Adrenal gland (tissue), 12 donors: ENCODE results near the gene TINAGL1. TPM values are rescaled to one million over a fixed set of nuclear protein-coding genes. Genes with fewer than 3 reads are reported as not detected.

Experiments
- DNase-seq, 7 donors: peaks; one replicate each; pipeline ENCODE4 v3.0.0-alpha.2; 2019 to 2020
- H3K27ac ChIP-seq, 5 donors: fragments of 200-600 bp; sonication (generic) in 4 of 5; 1 replicate in 3 of 5; 2 replicates in 2 of 5; pipeline versions ENCODE4 v1.5.1 to v1.8.0; 2016 to 2020; ENCODE audit warnings: mild to moderate bottlenecking in 1 of 5
- H3K27me3 ChIP-seq: fragments of 200-600 bp; 2 replicates; pipeline ENCODE4 v1.8.0; 2021
- H3K36me3 ChIP-seq, 2 donors: fragments of 200-600 bp; replicated peaks in 1 of 2; 1 replicate in 1 of 2; 2 replicates in 1 of 2; pipeline versions ENCODE4 v1.5.1 to v1.8.0; 2018 to 2022
- H3K4me1 ChIP-seq, 2 donors: fragments of 200-600 bp; replicated peaks in 1 of 2; 1 replicate in 1 of 2; 2 replicates in 1 of 2; pipeline versions ENCODE4 v1.5.1 to v1.8.0; 2018 to 2021
- H3K4me3 ChIP-seq, 4 donors: fragments of 200-600 bp; sonication (generic) in 3 of 4; one replicate each; pipeline ENCODE4 v1.5.1; 2016 to 2018
- H3K9me3 ChIP-seq, 3 donors: fragments of 200-600 bp; sonication (generic) in 1 of 3; replicated peaks in 1 of 3; 1 replicate in 2 of 3; 2 replicates in 1 of 3; pipeline versions ENCODE4 v1.5.1 to v1.8.0; 2016 to 2021
- POLR2A ChIP-seq, 2 donors: fragments of 450-650 bp; IDR thresholded peaks; one replicate each; pipeline ENCODE4 v1.6.1; 2017; ENCODE audit warnings: antibody characterized with exemption in 2 of 2, mild to moderate bottlenecking in 2 of 2, moderate library complexity in 1 of 2
- WGBS, 4 donors: extraction: QIAGEN DNeasy Blood & Tissue Kit in 2 of 4; methylation state at CpG; one replicate each; pipeline versions ENCODE4 v1.1.5 to v1.1.7; 2013 to 2017; 5-methylcytosine and 5-hydroxymethylcytosine counted together
- intact Hi-C, 2 donors: fragments of 100-400 bp; cut with DNase I; formaldehyde crosslinking; loops; one replicate each; pipeline versions ENCODE4 v1.14.1 to v1.15.0; 2022 to 2023
- polyA plus RNA-seq, 3 donors: library from polyadenylated mRNA; stranded (reverse); fragments of 200-250 nt in 2 of 3; fragments of 350-450 nt in 1 of 3; fragmentation: Illumina TruSeq in 1 of 3; extraction: RNeasy Lipid Tissue Mini Kit (QIAGEN cat#74804) in 1 of 3; gene quantifications; one replicate each; pipeline ENCODE4 v1.2.3, GENCODE V29; 2013 to 2014
- total RNA-seq, 9 donors: library from RNA; depleted of rRNA in 4 of 9; stranded (reverse); fragments of >200 nt in 4 of 9; fragments of 120-200 nt in 1 of 9; fragmentation: NEBNext Ultra II Directional in 1 of 9; extraction: Animal tissue kit (Norgen Biotek cat#: 25700) in 1 of 9; gene quantifications; one replicate each; pipeline versions ENCODE4 v1.1.0 to v1.2.4, GENCODE V29; 2013 to 2023
- TF ChIP-seq, protein P1 (sequence below), 6 experiments: fragments of 450-650 bp in 4 of 6; fragments of 200-600 bp in 2 of 6; sonication (generic) in 1 of 6; IDR thresholded peaks; 1 replicate in 5 of 6; 2 replicates in 1 of 6; pipeline versions ENCODE4 v1.5.1 to v1.8.0; 2016 to 2021; ENCODE audit warnings: antibody characterized with exemption in 6 of 6, mild to moderate bottlenecking in 2 of 6, moderate library complexity in 1 of 6
- donor health status: healthy with polysubstance abuse.
- donor health status: Bipolar disorder and iron deficiency.
- donor health status: DM: yes; HTN: yes; CAD: no.
- donor health status: DM: no; HTN: no; CAD: no.
- donor health status: DM: no; HTN: no; CAD: no.
- donor health status: DM: yes; HTN: yes; CAD: no.

TINAGL1 gene
- total and polyA plus RNA-seq, 12 donors = 22.7 to 294 (median 89.9) TPM

DNA sequence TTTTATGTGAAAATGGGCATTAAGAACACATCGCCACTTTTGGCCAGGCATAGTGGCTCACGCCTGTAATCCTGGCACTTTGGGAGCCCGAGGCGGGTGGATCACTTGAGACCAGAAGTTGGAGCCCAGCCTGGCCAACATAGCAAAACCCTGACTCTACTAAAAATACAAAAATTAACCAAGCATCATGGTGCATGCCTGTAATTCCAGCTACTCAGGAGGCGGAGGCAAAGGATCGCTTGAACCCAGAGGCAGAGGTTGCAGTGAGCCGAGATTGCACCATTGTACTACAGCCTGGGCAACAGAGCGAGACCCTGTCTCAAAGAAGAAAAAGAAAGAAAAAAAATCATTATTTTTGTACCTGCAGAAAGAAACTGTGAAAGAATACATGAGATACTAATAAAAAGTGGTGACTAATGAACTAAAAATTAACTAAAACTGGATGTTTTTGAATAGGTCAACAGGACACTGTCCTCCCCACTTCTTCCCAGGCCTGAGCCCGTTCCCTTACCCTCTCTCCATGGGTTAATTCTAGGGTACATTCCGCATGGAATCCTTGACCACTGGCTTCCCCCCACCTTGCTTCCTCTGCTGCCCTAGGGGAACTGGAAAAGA, 8.3 kb upstream of the TINAGL1 start:
- H3K27me3 ChIP-seq = no peaks in the 10 kb centered on the region
- no peak overlapping the region for H3K4me3 ChIP-seq
- H3K27ac ChIP-seq = peak overlapping the region in 1 of 5 donors; percentile 53
- H3K4me1 ChIP-seq = peaks cover 14 to 28% of the 10 kb centered on the region in 2 donors
- intact Hi-C loops = loop anchor here in 1 of 2 donors (10.0 kb wide), 1 partner anchor 227 kb away; no protein-coding TSS in a partner anchor
- TF ChIP-seq, protein P1, sequence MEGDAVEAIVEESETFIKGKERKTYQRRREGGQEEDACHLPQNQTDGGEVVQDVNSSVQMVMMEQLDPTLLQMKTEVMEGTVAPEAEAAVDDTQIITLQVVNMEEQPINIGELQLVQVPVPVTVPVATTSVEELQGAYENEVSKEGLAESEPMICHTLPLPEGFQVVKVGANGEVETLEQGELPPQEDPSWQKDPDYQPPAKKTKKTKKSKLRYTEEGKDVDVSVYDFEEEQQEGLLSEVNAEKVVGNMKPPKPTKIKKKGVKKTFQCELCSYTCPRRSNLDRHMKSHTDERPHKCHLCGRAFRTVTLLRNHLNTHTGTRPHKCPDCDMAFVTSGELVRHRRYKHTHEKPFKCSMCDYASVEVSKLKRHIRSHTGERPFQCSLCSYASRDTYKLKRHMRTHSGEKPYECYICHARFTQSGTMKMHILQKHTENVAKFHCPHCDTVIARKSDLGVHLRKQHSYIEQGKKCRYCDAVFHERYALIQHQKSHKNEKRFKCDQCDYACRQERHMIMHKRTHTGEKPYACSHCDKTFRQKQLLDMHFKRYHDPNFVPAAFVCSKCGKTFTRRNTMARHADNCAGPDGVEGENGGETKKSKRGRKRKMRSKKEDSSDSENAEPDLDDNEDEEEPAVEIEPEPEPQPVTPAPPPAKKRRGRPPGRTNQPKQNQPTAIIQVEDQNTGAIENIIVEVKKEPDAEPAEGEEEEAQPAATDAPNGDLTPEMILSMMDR (IDR thresholded peaks at IDR 0.05) = no peak
- TF ChIP-seq POLR2A (IDR thresholded peaks at IDR 0.05) = no peak
- 86 to 89% (median 87%) methylated on average over 10 of the region's 10 CpGs for WGBS, 4 donors
- no peaks in the 10 kb centered on the region for H3K36me3 ChIP-seq
- DNase-seq = peak in 1 of 7 donors; percentile 48
- no peaks in the 10 kb centered on the region for H3K9me3 ChIP-seq

DNA sequence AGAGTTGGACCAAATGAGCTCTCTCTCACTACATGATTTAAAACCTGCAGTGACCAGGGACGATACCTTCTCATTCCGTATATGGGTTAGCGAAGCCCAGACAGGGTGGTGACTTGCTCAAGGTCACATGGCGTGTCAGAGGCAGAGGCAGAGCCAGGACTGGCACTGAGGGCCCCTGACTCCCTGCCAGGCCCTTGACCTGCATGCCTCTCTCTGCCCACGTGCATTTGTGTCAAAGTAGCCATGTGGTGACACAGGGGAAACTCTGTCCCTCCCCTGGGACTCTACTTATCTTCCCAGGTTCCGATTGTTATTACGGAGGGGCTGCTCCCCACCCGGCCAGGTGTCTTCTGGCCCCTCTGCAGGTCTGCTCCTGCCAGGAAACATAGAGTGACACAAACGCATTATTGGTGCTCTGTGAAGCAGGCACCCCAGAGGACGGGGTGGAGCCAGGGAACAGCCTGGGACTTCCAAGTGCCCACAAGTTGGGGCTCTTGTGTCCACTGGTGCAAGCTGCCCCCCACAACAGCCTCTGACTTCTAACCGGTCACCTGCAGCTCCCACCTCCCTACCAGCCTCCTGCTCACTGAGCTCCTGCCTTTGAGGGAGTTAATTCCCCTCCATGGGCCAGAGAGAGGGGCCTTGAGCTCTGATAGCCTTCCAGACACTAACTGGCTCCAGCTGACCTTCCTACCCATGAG, 7.3 kb upstream of the TINAGL1 start:
- intact Hi-C loops = loop anchor here in 1 of 2 donors (10.0 kb wide), 1 partner anchor 226 kb away; no protein-coding TSS in a partner anchor
- peak overlapping the region in 3 of 5 donors; percentile 9 to 59 (median 53) for H3K27ac ChIP-seq
- no peak overlapping the region for H3K4me3 ChIP-seq
- TF ChIP-seq, protein P1 (IDR thresholded peaks at IDR 0.05) = no peak
- TF ChIP-seq POLR2A (IDR thresholded peaks at IDR 0.05) = no peak
- no peaks in the 10 kb centered on the region for H3K27me3 ChIP-seq
- DNase-seq = peak; percentile 78 to 95 (median 92)
- no peaks in the 10 kb centered on the region for H3K9me3 ChIP-seq
- WGBS, 4 donors = 38 to 83% (median 49%) methylated on average over 4 to 11 of the region's 11 CpGs
- H3K4me1 ChIP-seq = peaks cover 21 to 38% of the 10 kb centered on the region in 2 donors
- H3K36me3 ChIP-seq = no peaks in the 10 kb centered on the region

GRCh38 chr1:31569596-31570173, 6.6 kb upstream of the TINAGL1 start:
- H3K9me3 ChIP-seq = no peaks in the 10 kb centered on the region
- no peaks in the 10 kb centered on the region for H3K27me3 ChIP-seq
- no peak overlapping the region for H3K4me3 ChIP-seq
- no peak for TF ChIP-seq POLR2A (IDR thresholded peaks at IDR 0.05)
- no peaks in the 10 kb centered on the region for H3K36me3 ChIP-seq
- WGBS, 4 donors = 77 to 90% (median 82%) methylated on average over 4 to 13 of the region's 13 CpGs
- peak in 2 of 7 donors; percentile 15 to 49 for DNase-seq
- intact Hi-C loops = loop anchor here in 1 of 2 donors (10.0 kb wide), 1 partner anchor 225 kb away; no protein-coding TSS in a partner anchor
- peaks cover 27 to 44% of the 10 kb centered on the region in 2 donors for H3K4me1 ChIP-seq
- peak overlapping the region in 3 of 5 donors; percentile 9 to 59 (median 53) for H3K27ac ChIP-seq

GRCh38 chr1:31570228-31570627, 6.1 kb upstream of the TINAGL1 start:
- no peaks in the 10 kb centered on the region for H3K36me3 ChIP-seq
- no peak overlapping the region for H3K4me3 ChIP-seq
- no peaks in the 10 kb centered on the region for H3K27me3 ChIP-seq
- no peaks in the 10 kb centered on the region for H3K9me3 ChIP-seq
- intact Hi-C loops = no loop called here
- TF ChIP-seq POLR2A (IDR thresholded peaks at IDR 0.05) = no peak
- TF ChIP-seq, protein P1 (IDR thresholded peaks at IDR 0.05) = no peak
- WGBS, 4 donors = 93 to 97% (median 94%) methylated on average over 6 to 11 of the region's 11 CpGs
- peaks cover 29 to 50% of the 10 kb centered on the region in 2 donors for H3K4me1 ChIP-seq
- DNase-seq = peak in 3 of 7 donors; percentile 11 to 48 (median 21)
- no peak overlapping the region for H3K27ac ChIP-seq
